Measurements from ENCODE around the gene SCO2.
"Not testable (repeated sequence)": the region's sequence is repeated elsewhere in the genome, so short reads cannot be mapped to it uniquely, and the experiment has no call there.

SCO2 gene

DNA sequence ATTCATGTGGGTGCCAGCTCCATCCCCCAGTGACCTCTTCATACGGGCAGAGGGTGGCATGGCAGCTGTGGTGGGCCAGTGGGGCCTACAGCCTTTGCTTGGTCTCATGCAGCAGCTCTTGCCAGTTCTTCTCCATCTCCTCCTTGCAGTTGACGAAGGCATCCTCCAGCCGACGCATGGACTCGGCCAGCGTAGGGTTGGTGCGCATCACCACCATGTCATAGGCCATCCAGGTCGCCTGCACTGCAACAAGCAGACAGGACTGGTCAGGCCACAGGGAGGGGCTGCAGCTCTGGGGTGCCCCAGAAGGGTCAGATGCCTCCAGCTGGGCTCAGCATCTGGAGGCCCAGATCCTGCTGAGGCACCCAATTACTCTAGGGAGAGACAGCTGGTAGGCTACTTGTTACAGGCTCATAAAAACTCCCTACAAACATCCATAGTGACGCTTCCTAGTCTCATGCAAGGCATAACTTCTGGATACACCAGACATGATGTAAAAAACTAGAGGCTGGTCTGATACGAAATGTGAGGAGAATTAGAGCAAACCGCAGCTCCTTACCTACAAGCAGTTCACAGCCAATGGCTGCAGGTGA, 25.9 kb upstream of the SCO2 start:
- no peak for DNase-seq (ENCODE audit: low spot score)

DNA sequence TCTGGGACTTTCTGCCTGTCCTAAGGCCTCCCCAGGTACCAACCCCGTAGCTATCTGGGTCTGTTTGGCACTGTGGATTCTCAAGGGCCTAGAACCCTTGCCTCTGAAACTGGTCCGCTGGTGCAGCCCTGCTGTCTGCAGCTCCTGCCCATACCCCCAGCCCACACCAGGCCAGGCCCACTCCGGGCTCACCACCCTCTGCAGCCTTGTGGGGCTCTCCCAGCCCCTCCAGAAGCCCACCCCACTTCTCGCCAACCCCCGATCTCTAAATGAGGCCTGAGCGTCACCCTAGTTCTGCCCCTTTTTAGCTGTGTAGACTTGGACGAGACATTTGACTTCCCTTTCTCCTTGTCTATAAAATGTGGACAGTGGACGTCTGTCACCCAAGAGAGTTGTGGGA, 25.0 kb upstream of the SCO2 start:
- no peak for DNase-seq (ENCODE audit: low spot score)

DNA sequence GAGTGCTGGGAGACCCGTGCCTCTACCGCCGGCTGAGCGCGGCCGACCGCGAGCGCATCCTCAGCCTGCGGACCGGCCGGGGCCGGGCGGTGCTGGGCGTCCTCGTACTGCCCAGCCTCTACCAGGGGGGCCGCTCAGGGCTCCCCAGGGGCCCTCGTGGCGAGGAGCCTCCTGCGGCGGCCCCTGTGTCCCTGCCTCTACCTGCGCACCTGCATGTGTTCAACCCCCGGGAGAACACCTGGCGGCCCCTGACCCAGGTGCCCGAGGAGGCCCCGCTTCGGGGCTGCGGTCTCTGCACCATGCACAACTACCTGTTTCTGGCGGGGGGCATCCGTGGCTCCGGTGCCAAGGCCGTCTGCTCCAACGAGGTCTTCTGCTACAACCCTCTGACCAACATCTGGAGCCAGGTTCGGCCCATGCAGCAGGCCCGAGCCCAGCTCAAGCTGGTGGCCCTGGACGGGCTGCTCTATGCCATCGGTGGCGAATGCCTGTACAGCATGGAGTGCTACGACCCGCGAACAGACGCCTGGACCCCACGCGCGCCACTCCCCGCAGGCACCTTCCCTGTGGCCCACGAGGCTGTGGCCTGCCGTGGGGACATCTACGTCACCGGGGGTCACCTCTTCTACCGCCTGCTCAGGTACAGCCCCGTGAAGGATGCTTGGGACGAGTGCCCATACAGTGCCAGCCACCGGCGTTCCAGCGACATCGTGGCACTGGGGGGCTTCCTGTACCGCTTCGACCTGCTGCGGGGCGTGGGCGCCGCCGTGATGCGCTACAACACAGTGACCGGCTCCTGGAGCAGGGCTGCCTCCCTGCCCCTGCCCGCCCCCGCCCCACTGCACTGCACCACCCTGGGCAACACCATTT, 23.8 kb upstream of the SCO2 start:
- no peak for DNase-seq (ENCODE audit: low spot score)

DNA sequence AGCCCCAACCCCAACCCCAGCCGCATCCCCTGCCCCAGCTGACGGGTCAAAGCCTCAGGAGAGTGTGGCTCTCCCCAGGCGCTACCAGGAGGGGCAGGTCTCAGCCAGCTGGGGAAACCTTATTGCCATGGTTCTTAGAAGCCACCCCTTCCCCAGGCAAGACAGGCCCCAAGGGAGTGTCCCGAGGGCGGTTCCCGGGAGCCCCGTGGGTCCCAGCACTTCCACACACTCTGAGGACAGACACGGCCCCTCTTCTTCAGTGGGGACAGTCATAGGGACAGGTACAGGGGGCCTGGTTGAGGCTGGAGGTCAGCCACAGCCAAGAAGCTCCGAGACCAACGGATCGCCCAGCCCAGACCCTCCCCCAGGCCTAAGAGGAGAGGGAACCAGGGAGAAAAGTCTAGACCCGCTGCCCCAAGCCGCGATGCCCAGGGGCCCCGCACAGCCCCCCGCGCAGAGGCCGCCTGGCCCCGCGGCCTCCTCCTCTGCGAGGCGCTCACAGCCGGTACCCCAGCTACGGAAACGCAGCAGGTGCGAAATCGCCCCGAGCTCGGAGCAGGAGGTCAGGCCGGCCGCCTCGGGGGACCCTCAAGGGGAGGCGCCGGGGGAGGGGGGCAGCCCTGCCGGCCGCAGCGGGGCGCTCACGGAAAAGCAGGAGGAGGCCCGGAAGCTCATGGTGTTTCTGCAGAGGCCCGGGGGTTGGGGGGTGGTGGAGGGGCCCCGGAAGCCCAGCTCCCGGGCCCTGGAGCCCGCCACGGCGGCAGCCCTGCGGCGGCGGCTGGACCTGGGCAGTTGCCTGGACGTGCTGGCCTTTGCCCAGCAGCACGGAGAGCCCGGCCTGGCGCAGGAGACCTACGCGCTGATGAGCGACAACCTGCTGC, 22.9 kb upstream of the SCO2 start:
- DNase-seq (ENCODE audit: low spot score), result no peak

DNA sequence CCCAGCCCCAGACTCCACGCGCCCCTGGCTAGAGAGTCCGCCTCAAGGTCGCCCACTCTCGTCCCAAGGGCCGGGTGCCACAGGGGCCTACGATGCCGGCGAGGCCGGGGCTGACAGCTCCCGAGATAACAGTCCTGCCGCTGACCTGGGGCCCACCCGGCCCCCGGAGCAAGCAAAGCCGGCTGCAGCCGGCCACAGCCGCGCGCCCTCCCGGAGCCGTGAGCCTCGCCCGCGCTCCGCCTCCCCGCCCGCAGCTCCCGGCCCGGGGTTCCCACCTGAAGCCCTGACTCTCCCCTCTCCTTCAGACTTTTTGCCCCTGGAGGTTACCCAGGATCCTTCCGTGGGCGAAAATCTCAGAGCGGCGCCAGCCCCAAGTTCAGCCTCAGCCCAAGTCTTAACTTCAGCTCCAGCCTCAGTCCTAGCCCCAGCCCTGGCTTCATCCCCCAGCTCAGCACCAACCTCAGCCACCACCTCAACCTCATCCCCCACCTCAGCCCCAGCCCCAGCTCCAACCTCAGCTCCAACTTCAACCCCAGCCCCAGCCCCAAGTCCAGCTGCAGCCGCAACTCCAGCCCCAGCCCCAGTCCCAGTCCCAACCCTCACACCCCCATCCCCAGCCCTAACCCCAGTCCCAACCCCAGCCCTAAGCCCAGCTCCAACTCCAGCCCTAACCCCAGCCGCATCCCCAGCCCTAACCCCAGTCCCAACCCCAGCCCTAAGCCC, 22.0 kb upstream of the SCO2 start:
- no peak for DNase-seq (ENCODE audit: low spot score)

DNA sequence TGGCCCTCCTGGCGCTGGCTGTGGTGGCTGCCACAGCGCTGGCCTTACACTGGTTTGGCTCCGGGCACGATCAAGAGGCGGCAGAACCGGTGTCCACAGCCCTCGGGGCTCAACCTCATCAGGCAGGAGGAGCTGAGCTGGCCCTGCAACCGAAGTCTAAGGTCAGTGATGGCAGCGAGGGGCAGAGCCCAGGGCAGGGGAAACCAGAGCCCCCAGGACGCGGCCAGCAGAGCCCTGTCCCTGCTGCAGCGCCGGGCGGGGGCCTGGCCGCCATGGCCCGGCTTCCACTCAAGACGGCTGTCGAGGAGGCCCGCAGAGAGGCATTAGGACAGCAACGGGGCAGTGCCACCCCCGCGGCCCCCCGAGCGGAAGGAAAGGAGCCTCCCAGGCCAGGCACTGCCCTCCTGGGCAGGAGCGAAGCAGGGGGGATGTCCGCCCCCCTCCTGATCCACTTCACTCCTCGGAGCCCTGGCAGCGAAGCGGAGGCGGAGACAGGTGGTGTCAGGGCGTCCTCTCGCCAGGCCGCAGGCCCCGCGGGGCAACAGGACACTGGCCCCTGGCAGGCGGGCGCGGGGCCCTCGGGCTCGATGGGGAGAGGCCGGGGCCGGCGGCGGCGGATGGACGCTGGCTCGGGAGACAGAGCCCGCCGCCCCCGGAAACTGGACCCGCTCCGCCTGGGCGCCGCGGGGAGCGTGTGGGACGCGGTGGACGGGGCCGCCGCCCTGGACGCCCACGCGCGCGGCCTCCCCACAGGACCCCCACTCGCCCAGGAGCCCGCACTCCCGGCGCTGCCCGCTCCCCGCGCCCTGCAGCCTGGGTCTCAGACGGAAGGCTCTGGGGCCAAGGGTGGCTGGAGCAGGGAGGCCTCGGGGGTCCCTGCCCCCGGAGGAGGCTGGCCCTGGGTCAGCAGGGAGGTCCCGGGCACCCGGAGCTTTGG, 21.2 kb upstream of the SCO2 start:
- DNase-seq (ENCODE audit: low spot score), result no peak

DNA sequence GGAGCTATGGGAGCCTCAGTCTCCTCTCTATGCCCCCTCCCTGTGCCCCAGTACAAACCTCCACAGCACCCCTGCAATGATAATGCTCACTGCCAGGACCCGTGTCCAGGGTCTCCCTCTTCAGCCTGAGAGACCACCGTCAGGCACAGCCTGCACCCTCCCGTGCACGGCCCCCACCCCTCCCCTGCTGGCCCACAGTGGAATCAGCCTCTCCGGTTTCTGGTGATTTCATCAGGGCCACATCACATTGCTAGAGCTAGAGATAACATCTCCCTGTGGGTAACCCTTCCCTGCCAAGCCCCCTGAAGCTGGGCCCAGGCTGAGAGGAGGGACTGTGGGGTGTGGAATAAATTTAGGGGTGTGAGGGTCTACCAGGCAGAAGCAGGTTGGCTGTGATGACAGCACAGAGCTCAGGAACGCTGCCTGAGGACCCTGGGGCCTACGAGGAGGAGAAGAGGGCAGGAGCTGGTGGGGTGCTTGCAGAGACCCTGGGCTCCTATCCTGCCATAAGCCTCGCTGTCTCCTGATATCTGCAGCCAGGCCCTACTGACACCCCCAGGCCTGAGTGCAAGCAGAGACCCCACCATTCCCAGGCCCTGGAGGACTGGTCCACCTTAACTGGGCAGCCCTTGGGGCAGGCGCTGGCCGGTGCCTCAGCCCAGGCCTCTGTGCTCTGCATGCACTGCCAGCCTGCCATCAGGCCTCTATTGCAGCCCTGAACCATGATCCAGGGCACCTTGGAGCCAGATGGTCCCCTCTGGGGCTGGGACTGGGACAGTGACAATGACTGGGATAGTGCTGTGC, 20.3 kb upstream of the SCO2 start, which contains the start of gene KLHDC7B:
Gene KLHDC7B, plus strand, starts transcription at position 378 of the 804 bp plus-strand sequence. Its CDS starts 345 bp downstream, at position 723.
- DNase-seq (ENCODE audit: low spot score), result no peak

DNA sequence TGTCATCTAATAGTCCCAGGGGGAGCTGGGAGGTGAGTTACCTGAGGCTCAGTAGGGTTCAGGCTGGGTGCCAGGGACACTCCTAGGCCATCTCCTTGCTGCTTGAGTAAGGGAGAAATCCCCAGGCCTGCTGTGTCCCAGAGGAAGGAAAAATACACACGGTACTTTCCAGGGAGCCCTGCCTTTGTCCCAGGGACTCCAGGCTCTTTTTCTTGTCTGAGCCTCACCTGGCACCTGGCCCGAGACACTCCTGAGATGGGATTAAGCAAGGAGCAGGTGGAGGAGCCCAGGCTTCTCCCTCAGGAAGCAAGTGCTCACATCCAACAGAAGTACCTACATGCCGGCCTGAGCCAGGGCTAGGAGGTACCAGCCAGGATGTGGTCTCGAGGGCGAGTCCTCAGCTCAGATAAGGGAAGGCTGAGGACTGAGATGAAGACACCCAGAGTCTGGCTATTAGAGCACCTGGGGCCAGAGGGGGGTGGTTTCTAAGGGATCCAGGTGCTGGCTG, 19.4 kb upstream of the SCO2 start:
- no peak for DNase-seq (ENCODE audit: low spot score)

DNA sequence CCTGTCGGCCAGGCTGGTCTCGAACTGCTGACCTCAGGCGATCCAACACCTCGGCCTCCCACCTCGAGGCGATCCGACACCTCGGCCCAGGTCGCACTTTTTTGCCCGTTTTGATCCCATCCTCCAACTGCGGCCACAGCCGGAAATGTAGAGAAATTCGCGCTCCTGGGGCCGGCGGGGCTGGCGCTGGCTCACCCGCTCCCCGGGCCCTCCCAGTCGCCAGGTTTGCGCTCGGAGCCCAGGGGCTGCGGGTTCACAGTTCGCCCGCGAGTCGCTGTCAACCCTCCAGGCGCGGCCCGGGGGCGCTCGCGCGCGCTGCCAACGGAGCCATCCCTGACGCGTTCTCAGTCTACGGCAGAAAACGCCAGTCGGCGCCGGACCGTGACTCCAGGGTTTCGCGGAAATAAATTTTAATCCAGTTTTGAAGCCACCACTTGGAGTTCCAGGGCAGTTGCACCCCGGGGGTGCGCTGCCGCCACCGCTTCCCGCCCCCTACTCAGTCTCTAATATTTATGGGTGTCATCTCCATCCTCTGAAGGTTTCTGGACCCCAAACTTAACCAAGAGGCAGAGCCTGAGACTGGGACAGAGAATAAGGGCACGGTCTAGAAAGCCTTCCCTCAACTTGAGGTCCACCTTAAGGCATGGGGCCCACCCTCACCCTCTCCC, 18.8 kb upstream of the SCO2 start:
- DNase-seq (ENCODE audit: low spot score), result peak; percentile 83

DNA sequence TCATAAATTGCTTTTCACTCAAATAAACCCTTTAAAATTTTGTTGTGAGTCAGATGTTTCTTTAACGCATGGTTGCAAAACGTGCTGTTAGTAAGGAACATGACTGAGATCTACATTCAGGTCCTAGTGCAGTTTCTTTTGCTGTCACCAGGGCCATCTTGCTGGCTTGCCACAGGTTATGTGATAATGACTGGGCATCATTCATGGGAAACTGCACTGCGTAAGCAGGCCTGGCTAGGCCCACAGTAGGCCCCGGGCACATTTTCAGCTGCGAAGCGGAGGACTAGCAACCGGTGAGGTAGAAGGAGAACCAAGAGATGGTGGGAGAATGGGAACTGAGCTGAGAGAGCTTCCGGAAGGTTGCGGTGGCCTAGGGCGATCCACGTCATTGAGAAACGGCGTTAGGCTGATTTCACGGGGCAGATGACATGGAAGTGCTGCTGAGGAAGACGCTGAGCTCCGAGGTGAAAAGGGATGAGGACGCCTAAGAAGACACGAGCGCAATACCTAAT, 17.1 kb upstream of the SCO2 start:
- no peak for DNase-seq (ENCODE audit: low spot score)

DNA sequence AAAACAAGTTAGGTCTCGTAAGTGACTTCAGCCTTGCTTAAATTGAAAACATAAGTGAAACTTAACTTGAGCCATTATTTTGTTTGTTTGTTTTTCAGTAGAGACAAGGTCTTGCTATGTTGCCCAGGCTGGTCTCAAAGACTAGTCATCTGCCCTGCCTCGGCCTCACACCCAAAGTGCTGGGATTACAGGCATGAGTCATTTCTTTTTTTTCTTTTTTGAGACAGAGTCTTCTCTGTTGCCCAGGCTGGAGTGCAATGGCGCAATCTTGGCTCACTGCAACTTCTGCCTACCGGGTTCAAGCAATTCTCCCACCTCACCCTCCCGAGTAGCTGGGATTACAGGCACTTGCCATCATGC, 16.2 kb upstream of the SCO2 start:
- DNase-seq (ENCODE audit: low spot score), result peak; percentile 80

DNA sequence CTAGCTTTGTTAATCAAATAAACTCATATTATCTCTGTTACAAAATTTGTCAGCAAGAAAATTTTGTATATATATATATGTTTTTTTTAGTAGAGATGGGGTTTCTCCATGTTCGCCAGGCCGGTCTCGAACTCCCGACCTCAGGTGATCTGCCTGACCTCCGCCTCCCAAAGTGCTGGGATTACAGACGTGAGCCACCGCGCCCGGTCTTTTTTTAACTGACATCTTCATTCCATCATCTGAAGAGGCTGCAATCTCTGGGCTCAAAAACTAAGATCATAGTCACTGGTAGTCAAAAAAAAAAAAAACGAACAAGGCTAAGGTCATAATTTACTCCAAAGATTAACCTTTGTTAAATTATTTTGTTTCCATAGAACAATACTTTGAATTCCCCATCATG, 15.0 kb upstream of the SCO2 start:
- no peak for DNase-seq (ENCODE audit: low spot score)

DNA sequence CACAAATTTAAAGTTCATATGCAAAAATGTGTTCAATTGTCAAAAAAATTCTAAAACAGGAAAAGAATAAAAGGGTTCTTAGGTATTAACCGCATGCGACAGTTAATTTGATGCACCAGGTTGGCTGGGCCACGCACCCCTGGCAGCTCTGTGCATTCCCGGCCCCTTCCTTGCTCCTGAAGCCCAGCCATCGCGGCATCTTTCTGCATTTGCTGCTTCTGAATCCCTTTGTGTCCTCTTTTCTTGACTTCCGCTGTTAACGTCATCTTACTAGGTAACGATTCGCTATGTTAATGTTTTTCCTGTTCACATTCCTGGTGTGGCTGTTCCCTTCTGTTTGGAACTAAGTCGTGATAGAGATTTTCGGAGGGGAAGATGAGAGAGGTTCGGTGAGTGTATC, 12.4 kb upstream of the SCO2 start:
- no peak for DNase-seq (ENCODE audit: low spot score)

DNA sequence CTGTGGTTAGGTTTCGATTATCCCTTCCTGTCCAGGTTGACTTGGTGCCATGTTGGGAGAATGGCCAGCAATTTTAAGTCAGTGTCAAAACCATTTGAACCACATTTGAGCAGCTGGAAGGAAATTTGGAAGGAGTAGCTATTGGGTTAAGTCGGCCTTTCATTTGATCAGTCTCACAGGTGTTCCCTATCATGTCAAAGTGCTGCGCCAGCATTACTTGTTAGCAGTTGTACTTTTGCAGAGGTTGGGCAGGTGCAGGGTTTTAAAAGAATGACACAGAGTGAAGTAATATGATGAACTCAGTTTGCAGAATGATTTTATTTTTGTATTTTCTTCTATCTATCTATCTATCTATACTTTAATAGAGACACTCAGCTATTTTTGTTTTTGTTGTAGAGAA, 10.8 kb upstream of the SCO2 start:
- no peak for DNase-seq (ENCODE audit: low spot score)

DNA sequence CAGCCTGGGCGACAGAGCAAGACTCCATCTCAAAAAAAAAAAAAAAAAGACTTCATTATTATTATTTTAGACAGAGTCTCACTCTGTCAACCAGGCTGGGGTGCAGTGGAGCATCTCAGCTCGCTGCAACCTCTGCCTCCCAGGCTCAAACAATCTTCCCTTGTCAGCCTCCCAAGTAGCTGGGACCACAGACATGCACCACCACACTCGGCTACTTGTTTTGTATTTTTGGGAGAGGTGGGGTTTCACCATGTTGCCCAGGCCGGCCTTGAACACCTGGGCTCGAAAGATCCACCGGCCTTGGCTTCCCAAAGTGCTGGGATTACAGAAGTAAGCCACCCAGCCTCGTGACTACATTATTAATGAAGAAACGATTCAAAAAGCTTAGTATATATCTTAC, 9.7 kb upstream of the SCO2 start:
- DNase-seq (ENCODE audit: low spot score), result no peak

DNA sequence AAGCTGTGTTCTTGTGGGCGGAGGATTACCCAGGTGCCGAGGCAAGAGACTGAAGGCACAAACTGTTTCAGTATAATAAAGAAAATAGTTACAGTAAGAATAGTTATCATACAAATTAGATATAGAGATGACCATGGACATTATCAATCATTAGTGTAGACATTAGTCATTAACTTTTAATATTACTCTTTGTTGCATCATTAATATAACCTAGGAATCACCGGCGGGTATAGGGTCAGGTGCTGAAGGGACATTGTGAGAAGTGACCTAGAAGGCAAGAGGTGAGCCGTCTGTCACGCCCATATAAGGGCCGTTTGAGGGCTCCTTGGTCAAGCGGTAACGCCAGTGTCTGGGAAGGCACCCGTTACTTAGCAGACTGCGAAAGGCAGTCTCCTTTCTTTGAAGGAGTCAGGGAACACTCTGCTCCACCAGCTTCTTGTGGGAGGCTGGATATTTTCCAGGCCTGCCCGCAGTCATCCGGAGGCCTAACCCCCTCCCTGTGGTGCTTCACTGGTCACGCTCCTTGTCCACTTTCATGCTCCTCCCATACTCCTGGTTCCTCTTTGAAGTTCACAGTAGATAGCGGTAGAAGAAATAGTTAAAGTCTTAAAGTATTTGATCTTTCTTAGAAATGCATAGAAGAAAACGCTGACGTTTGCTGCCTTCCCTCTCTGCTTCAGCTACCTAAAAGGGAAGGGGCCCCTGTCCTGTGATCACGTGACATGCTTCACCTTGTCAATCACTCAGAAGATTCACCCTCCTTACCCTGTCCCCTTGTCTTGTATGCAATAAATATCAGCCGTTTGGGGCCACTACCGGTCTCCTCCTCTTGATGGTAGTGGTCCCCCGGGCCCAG, 8.7 kb upstream of the SCO2 start:
- not testable (repeated sequence) for DNase-seq (ENCODE audit: low spot score)

DNA sequence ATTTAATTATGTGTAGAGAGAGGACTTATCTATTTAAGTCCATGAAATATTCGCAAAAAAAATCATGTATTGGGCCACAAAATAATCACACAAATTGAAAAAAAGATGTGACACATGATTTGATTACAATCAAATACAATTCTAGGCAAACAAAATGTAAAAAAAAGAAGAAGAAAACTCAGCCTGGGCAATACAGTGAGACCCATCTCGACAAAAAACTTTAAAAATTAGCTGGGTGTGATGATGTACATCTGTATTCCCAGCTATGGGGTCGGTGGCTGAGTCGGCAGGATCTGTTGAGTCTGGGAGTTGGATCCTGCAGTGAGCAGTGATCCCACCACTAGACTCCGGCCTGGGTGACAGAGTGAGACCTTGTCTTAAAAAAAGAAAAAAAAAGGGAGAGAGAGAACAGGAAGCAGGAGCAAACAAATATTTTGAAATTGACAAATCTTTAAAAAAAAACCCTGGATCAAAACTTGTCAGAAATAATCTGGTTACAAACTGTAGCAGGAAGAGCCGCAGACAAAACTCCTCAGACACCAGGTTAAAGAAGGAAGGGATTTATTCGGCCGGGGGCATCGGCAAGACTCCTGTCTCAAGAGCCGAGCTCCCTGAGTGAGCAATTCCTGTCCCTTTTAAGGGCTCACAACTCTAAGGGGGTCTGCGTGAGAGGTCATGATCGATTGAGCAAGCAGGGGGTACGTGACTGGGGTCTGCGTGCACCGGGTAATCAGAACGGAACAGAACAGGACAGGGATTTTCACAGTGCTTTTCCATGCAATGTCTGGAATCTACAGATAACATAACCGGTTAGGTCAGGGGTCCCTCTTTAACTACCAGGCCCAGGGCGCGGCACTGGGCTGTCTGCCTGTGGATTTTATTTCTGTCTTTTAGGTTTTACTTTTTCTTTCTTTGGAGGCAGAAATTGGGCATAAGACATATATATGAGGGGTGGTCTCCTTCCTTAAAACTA, 7.7 kb upstream of the SCO2 start:
- DNase-seq (ENCODE audit: low spot score), result no peak
